D721Med (cell line): ENCODE measurements around the gene SEPHS1.
"Not testable (repeated sequence)": the region's sequence is repeated elsewhere in the genome, so short reads cannot be mapped to it uniquely, and the experiment has no call there.

Source experiments
- DNase-seq: peaks from one replicate; pipeline ENCODE4 v3.0.0; 2011; ENCODE audit warnings: low spot score; ENCODE audit not compliant: insufficient read length
- FAIRE-seq: peaks from 2 replicates; lab custom pipeline; 2011; peaks lifted over from hg19 to GRCh38; lab: Jason Lieb, UNC
- CTCF ChIP-seq: IDR thresholded peaks from 2 replicates; pipeline ENCODE4 v1.5.1; 2012; ENCODE audit warnings: mild to moderate bottlenecking, control low read depth; ENCODE audit not compliant: insufficient read depth; ENCODE audit errors: missing control alignments

The SEPHS1 gene

GRCh38 chr10:13291061-13291460, 57.0 kb downstream of the SEPHS1 start:
- no peak for DNase-seq
- no peak for FAIRE-seq
- TF ChIP-seq CTCF = no peak

- TF ChIP-seq CTCF = no peak
- DNase-seq = no peak
- FAIRE-seq = no peak
These were observed 64.0 kb downstream of the SEPHS1 start for GRCh38 chr10:13284050-13284449.

GRCh38 chr10:13282348-13282747, 65.7 kb downstream of the SEPHS1 start:
- not testable (repeated sequence) for FAIRE-seq, DNase-seq

GRCh38 chr10:13276749-13277365, 71.2 kb downstream of the SEPHS1 start:
- no peak for DNase-seq
- no peak for TF ChIP-seq CTCF
- FAIRE-seq = no peak

GRCh38 chr10:13276146-13276545, 71.9 kb downstream of the SEPHS1 start:
- not testable (repeated sequence) for FAIRE-seq

GRCh38 chr10:13272164-13272571, 75.9 kb downstream of the SEPHS1 start:
- DNase-seq (no peak), FAIRE-seq (no peak)
- TF ChIP-seq CTCF = no peak

More at GRCh38 chr10:13276146-13276545, 71.9 kb downstream of the SEPHS1 start:
- DNase-seq = not testable (repeated sequence)

GRCh38 chr10:13271552-13272163, 76.4 kb downstream of the SEPHS1 start:
- FAIRE-seq (no peak), DNase-seq (peak; percentile 30)
- TF ChIP-seq CTCF = peak; percentile 36

- no peak for FAIRE-seq
- DNase-seq = no peak
- no peak for TF ChIP-seq CTCF
These were observed 77.1 kb downstream of the SEPHS1 start for GRCh38 chr10:13270877-13271551.
